GM23338 (cell line): ENCODE data around the gene MYO9A. TPM values are rescaled to one million over a fixed set of nuclear protein-coding genes. Genes with fewer than 3 reads are reported as not detected.

ENCODE experiments used
- ATAC-seq: fragments of 200-7000 bp; cut with Tn5 transposase; 3 replicates; pipeline ENCODE4 v1.9.1; 2020
- DNase-seq: peaks from one replicate; pipeline ENCODE4 v3.0.0-alpha.2; 2015; ENCODE audit warnings: low spot score
- H2AFZ ChIP-seq: fragments of 200-600 bp; sonication (generic); 2 replicates; pipeline ENCODE4 v1.8.0; 2016; ENCODE audit warnings: antibody characterized with exemption, mild to moderate bottlenecking, moderate library complexity
- H3F3A ChIP-seq: fragments of 200-600 bp; sonication (generic); replicated peaks from 2 replicates; pipeline ENCODE4 v1.8.0; 2017; ENCODE audit warnings: antibody characterized with exemption, mixed run types, low read depth
- H3K27ac ChIP-seq: fragments of 200-600 bp; sonication (generic); 2 replicates; pipeline ENCODE4 v1.6.1; 2016; ENCODE audit warnings: low read depth
- H3K27me3 ChIP-seq: fragments of 200-600 bp; sonication (generic); 2 replicates; pipeline ENCODE4 v1.8.0; 2016; ENCODE audit warnings: mild to moderate bottlenecking, mixed run types, moderate library complexity; ENCODE audit not compliant: insufficient read depth
- H3K36me3 ChIP-seq: fragments of 200-600 bp; sonication (generic); 2 replicates; pipeline ENCODE4 v1.8.0; 2016; ENCODE audit warnings: mild to moderate bottlenecking; ENCODE audit not compliant: insufficient read depth
- H3K4me1 ChIP-seq: fragments of 200-600 bp; sonication (generic); 2 replicates; pipeline ENCODE4 v1.8.0; 2016; ENCODE audit warnings: mild to moderate bottlenecking, moderate library complexity; ENCODE audit not compliant: insufficient read depth
- H3K4me2 ChIP-seq: fragments of 200-600 bp; sonication (generic); 2 replicates; pipeline ENCODE4 v1.7.1; 2017; ENCODE audit warnings: mixed run types
- H3K4me3 ChIP-seq: fragments of 200-600 bp; sonication (generic); 2 replicates; pipeline ENCODE4 v1.6.1; 2016; ENCODE audit warnings: mixed run types
- H3K79me2 ChIP-seq: fragments of 200-600 bp; sonication (generic); replicated peaks from 2 replicates; pipeline ENCODE4 v1.8.0; 2017; ENCODE audit warnings: mild to moderate bottlenecking; ENCODE audit not compliant: insufficient read depth
- H3K9me2 ChIP-seq: fragments of 200-600 bp; sonication (generic); 2 replicates; pipeline ENCODE4 v1.8.0; 2017; ENCODE audit not compliant: insufficient read depth
- H4K20me1 ChIP-seq: fragments of 200-600 bp; sonication (generic); replicated peaks from 2 replicates; pipeline ENCODE4 v1.8.0; 2017; ENCODE audit warnings: mild to moderate bottlenecking; ENCODE audit not compliant: insufficient read depth
- H3K27ac Mint-ChIP-seq: 2 replicates; pipeline ENCODE4 v1.8.0; 2020; ENCODE audit warnings: inconsistent platforms, mild to moderate bottlenecking, moderate library complexity, mixed read lengths
- H3K27me3 Mint-ChIP-seq: 3 replicates; pipeline ENCODE4 v1.8.0; 2022; ENCODE audit warnings: low read depth, mild to moderate bottlenecking, moderate library complexity, mixed read lengths, inconsistent platforms; ENCODE audit not compliant: insufficient read depth, poor library complexity
- H3K36me3 Mint-ChIP-seq: 3 replicates; pipeline ENCODE4 v1.8.0; 2021; ENCODE audit warnings: low read depth, mild to moderate bottlenecking, inconsistent platforms, moderate library complexity, mixed read lengths
- H3K4me1 Mint-ChIP-seq: 3 replicates; pipeline ENCODE4 v1.8.0; 2020; ENCODE audit warnings: mild to moderate bottlenecking, inconsistent platforms, mixed read lengths
- H3K4me3 Mint-ChIP-seq: 3 replicates; pipeline ENCODE4 v1.8.0; 2021; ENCODE audit warnings: moderate library complexity, mild to moderate bottlenecking, inconsistent platforms, mixed read lengths
- H3K9me3 Mint-ChIP-seq: 3 replicates; pipeline ENCODE4 v1.8.0; 2020; ENCODE audit warnings: moderate library complexity, mild to moderate bottlenecking, inconsistent platforms, mixed read lengths
- CREB1 ChIP-seq: fragments of 250-450 bp; sonication (Bioruptor Pico); IDR thresholded peaks from 2 replicates; pipeline ENCODE4 v1.5.0; 2020; ENCODE audit warnings: low read depth, mild to moderate bottlenecking, moderate library complexity
- EZH2 ChIP-seq: fragments of 200-600 bp; sonication (generic); IDR thresholded peaks from one replicate; pipeline ENCODE4 v1.8.0; 2017; ENCODE audit warnings: antibody characterized with exemption, mild to moderate bottlenecking, low read depth; ENCODE audit not compliant: unreplicated experiment
- EZH2phosphoT487 ChIP-seq: fragments of 200-600 bp; sonication (generic); IDR thresholded peaks from one replicate; pipeline ENCODE4 v1.8.1; 2018; ENCODE audit warnings: antibody characterized with exemption; ENCODE audit not compliant: unreplicated experiment
- JUNB ChIP-seq: IDR thresholded peaks from one replicate; pipeline ENCODE4 v1.6.1; 2016; ENCODE audit warnings: antibody characterized with exemption; ENCODE audit not compliant: unreplicated experiment
- NANOG ChIP-seq: IDR thresholded peaks from 2 replicates; pipeline ENCODE4 v1.6.1; 2016; ENCODE audit warnings: antibody characterized with exemption, borderline replicate concordance
- STAT1 ChIP-seq: IDR thresholded peaks from one replicate; pipeline ENCODE4 v1.6.1; 2016; ENCODE audit warnings: antibody characterized with exemption; ENCODE audit not compliant: unreplicated experiment
- ZNF114 ChIP-seq: fragments of 250-450 bp; sonication (Bioruptor Pico); IDR thresholded peaks from 2 replicates; pipeline ENCODE4 v1.5.0; 2020; ENCODE audit warnings: mild to moderate bottlenecking, moderate library complexity
- ZNF331 ChIP-seq: fragments of 250-450 bp; sonication (Bioruptor Pico); IDR thresholded peaks from 2 replicates; pipeline ENCODE4 v1.5.0; 2020; ENCODE audit warnings: low read depth, mild to moderate bottlenecking, moderate library complexity
- polyA plus RNA-seq: library from polyadenylated mRNA; unstranded; fragments of >200 nt; fragmentation: Nextera tagmentation; extraction: Ambion mirVana; gene quantifications from 2 replicates; pipeline ENCODE4 v1.2.1, GENCODE V29; 2016
- total RNA-seq: library from RNA; depleted of rRNA; stranded (reverse); fragments of >200 nt; shearing (Covaris generic); gene quantifications from 2 replicates; pipeline ENCODE4 v1.2.3, GENCODE V29; 2014
- TF ChIP-seq, protein P1 (sequence below): IDR thresholded peaks from one replicate; pipeline ENCODE4 v1.6.1; 2018; ENCODE audit warnings: antibody characterized with exemption; ENCODE audit not compliant: unreplicated experiment
- TF ChIP-seq, protein P2 (sequence below), 2 experiments: fragments of 200-600 bp in 1 of 2; sonication (generic) in 1 of 2; conservative IDR thresholded peaks; 2 replicates each; pipeline versions ENCODE4 v1.5.1 to v1.6.1; 2016 to 2017; ENCODE audit warnings: antibody characterized with exemption in 2 of 2, low read depth in 2 of 2, mild to moderate bottlenecking in 2 of 2, moderate library complexity in 1 of 2
- TF ChIP-seq, protein P3 (sequence below): IDR thresholded peaks from 2 replicates; pipeline ENCODE4 v1.6.1; 2016; ENCODE audit warnings: antibody characterized with exemption
- TF ChIP-seq, protein P4 (sequence below): fragments of 250-450 bp; sonication (Bioruptor Pico); IDR thresholded peaks from 2 replicates; pipeline ENCODE4 v1.5.0; 2020; ENCODE audit warnings: mild to moderate bottlenecking, moderate library complexity

MYO9A gene
- total and polyA plus RNA-seq, 2 experiments from 2014 or later, result 11.6 to 32.8 TPM

DNA sequence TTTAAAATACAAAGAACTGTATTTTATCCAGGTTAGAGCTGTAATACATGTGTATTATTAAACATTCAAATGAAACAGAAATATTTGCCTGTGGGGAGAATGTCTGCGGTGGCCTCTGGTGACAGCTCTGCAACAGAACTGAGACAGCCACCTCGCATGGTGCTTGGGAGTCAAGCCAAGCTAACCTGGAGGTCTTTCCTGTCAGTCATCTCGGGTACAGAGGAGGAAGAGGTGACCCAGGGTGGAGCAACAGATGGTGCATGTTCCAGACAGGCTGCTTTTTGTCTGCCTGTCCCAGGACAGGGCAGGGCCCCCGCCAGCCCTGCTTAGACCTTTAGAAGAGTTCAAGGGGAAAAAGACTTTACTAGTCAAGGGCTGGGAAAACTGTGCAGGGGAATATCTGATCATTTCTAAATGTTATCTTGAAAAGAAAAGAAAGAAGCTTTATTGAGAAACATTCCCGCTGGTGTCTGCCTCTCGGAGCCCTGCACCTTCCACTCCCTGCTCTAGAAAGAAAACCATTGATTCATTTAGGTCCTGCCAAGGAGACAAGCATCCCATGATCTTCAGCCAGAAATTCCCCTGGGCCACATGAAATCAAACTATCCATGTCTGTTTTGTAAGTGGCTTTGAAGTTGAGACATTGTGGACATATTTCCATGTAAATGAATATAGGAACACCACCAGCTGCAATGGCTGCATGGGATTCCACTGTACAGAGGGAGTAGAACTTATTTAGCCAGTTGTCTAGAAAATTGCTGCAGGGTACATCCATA is 313.1 kb downstream of the MYO9A start:
- H2AFZ ChIP-seq, result no peak overlapping the region
- Mint-ChIP-seq H3K27ac (no peak overlapping the region; the same call in 1 of the 2 replicates), H3K4me1 (peaks cover 39% of the 10 kb centered on the region), H3K27me3 (peaks cover 17% of the 10 kb centered on the region), H3K9me3 (peaks cover 3% of the 10 kb centered on the region; the same call in 1 of the 3 replicates), H3K4me3 (no peak overlapping the region), H3K36me3 (peaks cover 2% of the 10 kb centered on the region; the same call in 2 of the 3 replicates)
- no peak for DNase-seq
- H3K4me2 ChIP-seq, result no peak overlapping the region
- H3K9me2 ChIP-seq, result no peaks in the 10 kb centered on the region
- no peaks in the 10 kb centered on the region for H4K20me1 ChIP-seq
- no peaks in the 10 kb centered on the region for H3K36me3 ChIP-seq
- peaks cover 7% of the 10 kb centered on the region; the same call in 1 of the 2 replicates for H3F3A ChIP-seq
- ATAC-seq, result no peak
- TF ChIP-seq JUNB (no peak), NANOG (no peak), EZH2 (no peak), CREB1 (CRISPR knock-in tag) (no peak), ZNF331 (CRISPR knock-in tag) (no peak), STAT1 (no peak), ZNF114 (CRISPR knock-in tag) (no peak), EZH2phosphoT487 (no peak)
- TF ChIP-seq, protein P1, sequence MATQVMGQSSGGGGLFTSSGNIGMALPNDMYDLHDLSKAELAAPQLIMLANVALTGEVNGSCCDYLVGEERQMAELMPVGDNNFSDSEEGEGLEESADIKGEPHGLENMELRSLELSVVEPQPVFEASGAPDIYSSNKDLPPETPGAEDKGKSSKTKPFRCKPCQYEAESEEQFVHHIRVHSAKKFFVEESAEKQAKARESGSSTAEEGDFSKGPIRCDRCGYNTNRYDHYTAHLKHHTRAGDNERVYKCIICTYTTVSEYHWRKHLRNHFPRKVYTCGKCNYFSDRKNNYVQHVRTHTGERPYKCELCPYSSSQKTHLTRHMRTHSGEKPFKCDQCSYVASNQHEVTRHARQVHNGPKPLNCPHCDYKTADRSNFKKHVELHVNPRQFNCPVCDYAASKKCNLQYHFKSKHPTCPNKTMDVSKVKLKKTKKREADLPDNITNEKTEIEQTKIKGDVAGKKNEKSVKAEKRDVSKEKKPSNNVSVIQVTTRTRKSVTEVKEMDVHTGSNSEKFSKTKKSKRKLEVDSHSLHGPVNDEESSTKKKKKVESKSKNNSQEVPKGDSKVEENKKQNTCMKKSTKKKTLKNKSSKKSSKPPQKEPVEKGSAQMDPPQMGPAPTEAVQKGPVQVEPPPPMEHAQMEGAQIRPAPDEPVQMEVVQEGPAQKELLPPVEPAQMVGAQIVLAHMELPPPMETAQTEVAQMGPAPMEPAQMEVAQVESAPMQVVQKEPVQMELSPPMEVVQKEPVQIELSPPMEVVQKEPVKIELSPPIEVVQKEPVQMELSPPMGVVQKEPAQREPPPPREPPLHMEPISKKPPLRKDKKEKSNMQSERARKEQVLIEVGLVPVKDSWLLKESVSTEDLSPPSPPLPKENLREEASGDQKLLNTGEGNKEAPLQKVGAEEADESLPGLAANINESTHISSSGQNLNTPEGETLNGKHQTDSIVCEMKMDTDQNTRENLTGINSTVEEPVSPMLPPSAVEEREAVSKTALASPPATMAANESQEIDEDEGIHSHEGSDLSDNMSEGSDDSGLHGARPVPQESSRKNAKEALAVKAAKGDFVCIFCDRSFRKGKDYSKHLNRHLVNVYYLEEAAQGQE, result no peak
- TF ChIP-seq, protein P2, sequence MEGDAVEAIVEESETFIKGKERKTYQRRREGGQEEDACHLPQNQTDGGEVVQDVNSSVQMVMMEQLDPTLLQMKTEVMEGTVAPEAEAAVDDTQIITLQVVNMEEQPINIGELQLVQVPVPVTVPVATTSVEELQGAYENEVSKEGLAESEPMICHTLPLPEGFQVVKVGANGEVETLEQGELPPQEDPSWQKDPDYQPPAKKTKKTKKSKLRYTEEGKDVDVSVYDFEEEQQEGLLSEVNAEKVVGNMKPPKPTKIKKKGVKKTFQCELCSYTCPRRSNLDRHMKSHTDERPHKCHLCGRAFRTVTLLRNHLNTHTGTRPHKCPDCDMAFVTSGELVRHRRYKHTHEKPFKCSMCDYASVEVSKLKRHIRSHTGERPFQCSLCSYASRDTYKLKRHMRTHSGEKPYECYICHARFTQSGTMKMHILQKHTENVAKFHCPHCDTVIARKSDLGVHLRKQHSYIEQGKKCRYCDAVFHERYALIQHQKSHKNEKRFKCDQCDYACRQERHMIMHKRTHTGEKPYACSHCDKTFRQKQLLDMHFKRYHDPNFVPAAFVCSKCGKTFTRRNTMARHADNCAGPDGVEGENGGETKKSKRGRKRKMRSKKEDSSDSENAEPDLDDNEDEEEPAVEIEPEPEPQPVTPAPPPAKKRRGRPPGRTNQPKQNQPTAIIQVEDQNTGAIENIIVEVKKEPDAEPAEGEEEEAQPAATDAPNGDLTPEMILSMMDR (conservative IDR thresholded peaks at IDR 0.05; ENCODE audit: low read depth in 2 of 2), result no peak
- TF ChIP-seq, protein P3, sequence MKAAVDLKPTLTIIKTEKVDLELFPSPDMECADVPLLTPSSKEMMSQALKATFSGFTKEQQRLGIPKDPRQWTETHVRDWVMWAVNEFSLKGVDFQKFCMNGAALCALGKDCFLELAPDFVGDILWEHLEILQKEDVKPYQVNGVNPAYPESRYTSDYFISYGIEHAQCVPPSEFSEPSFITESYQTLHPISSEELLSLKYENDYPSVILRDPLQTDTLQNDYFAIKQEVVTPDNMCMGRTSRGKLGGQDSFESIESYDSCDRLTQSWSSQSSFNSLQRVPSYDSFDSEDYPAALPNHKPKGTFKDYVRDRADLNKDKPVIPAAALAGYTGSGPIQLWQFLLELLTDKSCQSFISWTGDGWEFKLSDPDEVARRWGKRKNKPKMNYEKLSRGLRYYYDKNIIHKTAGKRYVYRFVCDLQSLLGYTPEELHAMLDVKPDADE, result no peak
- TF ChIP-seq, protein P4, sequence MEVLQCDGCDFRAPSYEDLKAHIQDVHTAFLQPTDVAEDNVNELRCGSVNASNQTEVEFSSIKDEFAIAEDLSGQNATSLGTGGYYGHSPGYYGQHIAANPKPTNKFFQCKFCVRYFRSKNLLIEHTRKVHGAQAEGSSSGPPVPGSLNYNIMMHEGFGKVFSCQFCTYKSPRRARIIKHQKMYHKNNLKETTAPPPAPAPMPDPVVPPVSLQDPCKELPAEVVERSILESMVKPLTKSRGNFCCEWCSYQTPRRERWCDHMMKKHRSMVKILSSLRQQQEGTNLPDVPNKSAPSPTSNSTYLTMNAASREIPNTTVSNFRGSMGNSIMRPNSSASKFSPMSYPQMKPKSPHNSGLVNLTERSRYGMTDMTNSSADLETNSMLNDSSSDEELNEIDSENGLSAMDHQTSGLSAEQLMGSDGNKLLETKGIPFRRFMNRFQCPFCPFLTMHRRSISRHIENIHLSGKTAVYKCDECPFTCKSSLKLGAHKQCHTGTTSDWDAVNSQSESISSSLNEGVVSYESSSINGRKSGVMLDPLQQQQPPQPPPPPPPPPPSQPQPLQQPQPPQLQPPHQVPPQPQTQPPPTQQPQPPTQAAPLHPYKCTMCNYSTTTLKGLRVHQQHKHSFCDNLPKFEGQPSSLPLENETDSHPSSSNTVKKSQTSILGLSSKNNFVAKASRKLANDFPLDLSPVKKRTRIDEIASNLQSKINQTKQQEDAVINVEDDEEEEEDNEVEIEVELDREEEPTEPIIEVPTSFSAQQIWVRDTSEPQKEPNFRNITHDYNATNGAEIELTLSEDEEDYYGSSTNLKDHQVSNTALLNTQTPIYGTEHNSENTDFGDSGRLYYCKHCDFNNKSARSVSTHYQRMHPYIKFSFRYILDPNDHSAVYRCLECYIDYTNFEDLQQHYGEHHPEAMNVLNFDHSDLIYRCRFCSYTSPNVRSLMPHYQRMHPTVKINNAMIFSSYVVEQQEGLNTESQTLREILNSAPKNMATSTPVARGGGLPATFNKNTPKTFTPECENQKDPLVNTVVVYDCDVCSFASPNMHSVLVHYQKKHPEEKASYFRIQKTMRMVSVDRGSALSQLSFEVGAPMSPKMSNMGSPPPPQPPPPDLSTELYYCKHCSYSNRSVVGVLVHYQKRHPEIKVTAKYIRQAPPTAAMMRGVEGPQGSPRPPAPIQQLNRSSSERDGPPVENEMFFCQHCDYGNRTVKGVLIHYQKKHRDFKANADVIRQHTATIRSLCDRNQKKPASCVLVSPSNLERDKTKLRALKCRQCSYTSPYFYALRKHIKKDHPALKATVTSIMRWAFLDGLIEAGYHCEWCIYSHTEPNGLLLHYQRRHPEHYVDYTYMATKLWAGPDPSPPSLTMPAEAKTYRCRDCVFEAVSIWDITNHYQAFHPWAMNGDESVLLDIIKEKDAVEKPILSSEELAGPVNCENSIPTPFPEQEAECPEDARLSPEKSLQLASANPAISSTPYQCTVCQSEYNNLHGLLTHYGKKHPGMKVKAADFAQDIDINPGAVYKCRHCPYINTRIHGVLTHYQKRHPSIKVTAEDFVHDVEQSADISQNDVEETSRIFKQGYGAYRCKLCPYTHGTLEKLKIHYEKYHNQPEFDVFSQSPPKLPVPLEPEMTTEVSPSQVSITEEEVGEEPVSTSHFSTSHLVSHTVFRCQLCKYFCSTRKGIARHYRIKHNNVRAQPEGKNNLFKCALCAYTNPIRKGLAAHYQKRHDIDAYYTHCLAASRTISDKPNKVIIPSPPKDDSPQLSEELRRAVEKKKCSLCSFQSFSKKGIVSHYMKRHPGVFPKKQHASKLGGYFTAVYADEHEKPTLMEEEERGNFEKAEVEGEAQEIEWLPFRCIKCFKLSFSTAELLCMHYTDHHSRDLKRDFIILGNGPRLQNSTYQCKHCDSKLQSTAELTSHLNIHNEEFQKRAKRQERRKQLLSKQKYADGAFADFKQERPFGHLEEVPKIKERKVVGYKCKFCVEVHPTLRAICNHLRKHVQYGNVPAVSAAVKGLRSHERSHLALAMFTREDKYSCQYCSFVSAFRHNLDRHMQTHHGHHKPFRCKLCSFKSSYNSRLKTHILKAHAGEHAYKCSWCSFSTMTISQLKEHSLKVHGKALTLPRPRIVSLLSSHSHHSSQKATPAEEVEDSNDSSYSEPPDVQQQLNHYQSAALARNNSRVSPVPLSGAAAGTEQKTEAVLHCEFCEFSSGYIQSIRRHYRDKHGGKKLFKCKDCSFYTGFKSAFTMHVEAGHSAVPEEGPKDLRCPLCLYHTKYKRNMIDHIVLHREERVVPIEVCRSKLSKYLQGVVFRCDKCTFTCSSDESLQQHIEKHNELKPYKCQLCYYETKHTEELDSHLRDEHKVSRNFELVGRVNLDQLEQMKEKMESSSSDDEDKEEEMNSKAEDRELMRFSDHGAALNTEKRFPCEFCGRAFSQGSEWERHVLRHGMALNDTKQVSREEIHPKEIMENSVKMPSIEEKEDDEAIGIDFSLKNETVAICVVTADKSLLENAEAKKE (CRISPR knock-in tag), result no peak
- H3K27me3 ChIP-seq, result no peaks in the 10 kb centered on the region
- H3K4me1 ChIP-seq, result peaks cover 27% of the 10 kb centered on the region
- H3K27ac ChIP-seq, result no peak overlapping the region
- H3K79me2 ChIP-seq, result no peaks in the 10 kb centered on the region
- H3K4me3 ChIP-seq, result no peak overlapping the region
